Peyer's patch (tissue), 4 donors: ENCODE data around the gene MTARC1.

Experiments used
- POLR2A ChIP-seq, 2 donors: fragments of 450-650 bp; IDR thresholded peaks; one replicate each; pipeline ENCODE4 v1.5.1; 2017; ENCODE audit warnings: antibody characterized with exemption in 2 of 2, mild to moderate bottlenecking in 2 of 2, moderate library complexity in 2 of 2
- TF ChIP-seq, protein P1 (sequence below), 6 experiments: fragments of 450-650 bp in 4 of 6; fragments of 200-600 bp in 2 of 6; sonication (generic) in 1 of 6; IDR thresholded peaks; one replicate each; pipeline ENCODE4 v1.5.1; 2017 to 2019; ENCODE audit warnings: antibody characterized with exemption in 6 of 6, mild to moderate bottlenecking in 3 of 6, moderate library complexity in 1 of 6

DNA sequence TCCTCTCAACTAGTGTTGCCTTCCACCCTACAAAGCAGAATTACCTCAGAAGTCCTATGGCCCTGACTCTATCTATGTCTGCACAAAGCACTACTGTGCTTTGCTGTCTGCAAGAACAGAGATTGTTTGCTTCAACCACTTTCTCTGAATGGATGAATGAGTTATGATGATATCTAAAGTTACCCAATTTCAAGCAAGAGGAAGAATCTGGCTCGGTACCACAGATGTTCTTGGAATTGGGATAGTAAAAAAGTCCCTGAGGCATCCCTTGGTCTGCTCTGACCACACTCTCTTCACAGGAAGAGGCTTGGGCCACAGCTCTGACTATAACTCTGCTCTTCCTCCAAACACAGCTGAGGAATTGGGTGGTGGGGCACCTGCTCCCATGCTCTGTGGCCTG lies 31.2 kb downstream of the MTARC1 start:
- TF ChIP-seq, protein P1, sequence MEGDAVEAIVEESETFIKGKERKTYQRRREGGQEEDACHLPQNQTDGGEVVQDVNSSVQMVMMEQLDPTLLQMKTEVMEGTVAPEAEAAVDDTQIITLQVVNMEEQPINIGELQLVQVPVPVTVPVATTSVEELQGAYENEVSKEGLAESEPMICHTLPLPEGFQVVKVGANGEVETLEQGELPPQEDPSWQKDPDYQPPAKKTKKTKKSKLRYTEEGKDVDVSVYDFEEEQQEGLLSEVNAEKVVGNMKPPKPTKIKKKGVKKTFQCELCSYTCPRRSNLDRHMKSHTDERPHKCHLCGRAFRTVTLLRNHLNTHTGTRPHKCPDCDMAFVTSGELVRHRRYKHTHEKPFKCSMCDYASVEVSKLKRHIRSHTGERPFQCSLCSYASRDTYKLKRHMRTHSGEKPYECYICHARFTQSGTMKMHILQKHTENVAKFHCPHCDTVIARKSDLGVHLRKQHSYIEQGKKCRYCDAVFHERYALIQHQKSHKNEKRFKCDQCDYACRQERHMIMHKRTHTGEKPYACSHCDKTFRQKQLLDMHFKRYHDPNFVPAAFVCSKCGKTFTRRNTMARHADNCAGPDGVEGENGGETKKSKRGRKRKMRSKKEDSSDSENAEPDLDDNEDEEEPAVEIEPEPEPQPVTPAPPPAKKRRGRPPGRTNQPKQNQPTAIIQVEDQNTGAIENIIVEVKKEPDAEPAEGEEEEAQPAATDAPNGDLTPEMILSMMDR (IDR thresholded peaks at IDR 0.05): no peak
- no peak for TF ChIP-seq POLR2A (IDR thresholded peaks at IDR 0.05)
